ENCODE measurements around the gene MATCAP1.

- TF ChIP-seq, protein P1, sequence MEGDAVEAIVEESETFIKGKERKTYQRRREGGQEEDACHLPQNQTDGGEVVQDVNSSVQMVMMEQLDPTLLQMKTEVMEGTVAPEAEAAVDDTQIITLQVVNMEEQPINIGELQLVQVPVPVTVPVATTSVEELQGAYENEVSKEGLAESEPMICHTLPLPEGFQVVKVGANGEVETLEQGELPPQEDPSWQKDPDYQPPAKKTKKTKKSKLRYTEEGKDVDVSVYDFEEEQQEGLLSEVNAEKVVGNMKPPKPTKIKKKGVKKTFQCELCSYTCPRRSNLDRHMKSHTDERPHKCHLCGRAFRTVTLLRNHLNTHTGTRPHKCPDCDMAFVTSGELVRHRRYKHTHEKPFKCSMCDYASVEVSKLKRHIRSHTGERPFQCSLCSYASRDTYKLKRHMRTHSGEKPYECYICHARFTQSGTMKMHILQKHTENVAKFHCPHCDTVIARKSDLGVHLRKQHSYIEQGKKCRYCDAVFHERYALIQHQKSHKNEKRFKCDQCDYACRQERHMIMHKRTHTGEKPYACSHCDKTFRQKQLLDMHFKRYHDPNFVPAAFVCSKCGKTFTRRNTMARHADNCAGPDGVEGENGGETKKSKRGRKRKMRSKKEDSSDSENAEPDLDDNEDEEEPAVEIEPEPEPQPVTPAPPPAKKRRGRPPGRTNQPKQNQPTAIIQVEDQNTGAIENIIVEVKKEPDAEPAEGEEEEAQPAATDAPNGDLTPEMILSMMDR (IDR thresholded peaks at IDR 0.05; ENCODE audit: insufficient read depth, low read length): no peak
- no peak for TF ChIP-seq REST (IDR thresholded peaks at IDR 0.05; ENCODE audit: insufficient replicate concordance, low read depth)
- no peak for TF ChIP-seq POLR2AphosphoS5 (IDR thresholded peaks at IDR 0.05; ENCODE audit: low read depth)
Observed at GRCh38 chr16:67166598-67167168, 17.1 kb downstream of the MATCAP1 start.

Data from HL-60 (cell line).